SK-N-SH treated with all-trans-retinoic acid at 6 μM for 48 hours (cell line): ENCODE data around the gene CBLL1.

ENCODE experiments used
- CSRNP3 ChIP-seq: fragments of 250-450 bp; sonication (Bioruptor Pico); IDR thresholded peaks from 2 replicates; pipeline ENCODE4 v1.5.1; 2021; ENCODE audit warnings: mild to moderate bottlenecking, moderate library complexity
- ISL1 ChIP-seq: fragments of 250-450 bp; sonication (Bioruptor Pico); IDR thresholded peaks from 2 replicates; pipeline ENCODE4 v2.1.2; 2022; ENCODE audit warnings: mild to moderate bottlenecking, moderate library complexity
- PATZ1 ChIP-seq: fragments of 250-450 bp; sonication (Bioruptor Pico); IDR thresholded peaks from 2 replicates; pipeline ENCODE4 v1.8.0; 2020; ENCODE audit warnings: mild to moderate bottlenecking, moderate library complexity, borderline replicate concordance
- SNAI2 ChIP-seq: fragments of 250-450 bp; sonication (Bioruptor Pico); IDR thresholded peaks from 2 replicates; pipeline ENCODE4 v1.5.0; 2020; ENCODE audit warnings: mild to moderate bottlenecking, moderate library complexity
- ZFP30 ChIP-seq: fragments of 450-650 bp; formaldehyde crosslinking; IDR thresholded peaks from 2 replicates; pipeline ENCODE4 v1.5.0; 2022; ENCODE audit warnings: mild to moderate bottlenecking, moderate library complexity

GRCh38 chr7:107703219-107703618, 40.7 kb upstream of the CBLL1 start:
- no peak for TF ChIP-seq ISL1 (CRISPR knock-in tag)
- TF ChIP-seq ZFP30 (CRISPR knock-in tag) = no peak
- no peak for TF ChIP-seq CSRNP3 (CRISPR knock-in tag)
- no peak for TF ChIP-seq PATZ1
- no peak for TF ChIP-seq SNAI2
